H1 (cell line): ENCODE results near the gene ZNF597. TPM values are rescaled to one million over a fixed set of nuclear protein-coding genes. Genes with fewer than 3 reads are reported as not detected.
A peak's percentile ranks its signal among the peaks of the same experiment; 100 is the strongest.

Experiments
- CTCF ChIA-PET: fragments of 300-600 bp; sonication (Branson Sonifier 250); formaldehyde crosslinking; loops from one replicate; lab custom pipeline; 2021; ENCODE audit not compliant: partially characterized antibody; lab: Charles Lee
- POLR2A ChIA-PET: fragments of 300-600 bp; sonication (Branson Sonifier 250); formaldehyde crosslinking; loops from one replicate; lab custom pipeline; 2021; ENCODE audit warnings: inconsistent platforms; ENCODE audit not compliant: partially characterized antibody; lab: Charles Lee
- DNase-seq, 2 experiments: peaks; one replicate each; pipeline versions ENCODE4 v3.0.0 to v3.0.0-alpha.2; 2010 to 2022; ENCODE audit warnings: low spot score in 2 of 2, low read depth in 1 of 2, mixed read lengths in 1 of 2
- FAIRE-seq: peaks from 2 replicates; lab custom pipeline; 2011; peaks lifted over from hg19 to GRCh38; lab: Jason Lieb, UNC
- H2AFZ ChIP-seq: 2 replicates; pipeline ENCODE4 v1.8.1; 2012; ENCODE audit warnings: low read length, inconsistent platforms
- H2AK5ac ChIP-seq: 2 replicates; pipeline ENCODE4 v1.6.1; 2013; ENCODE audit warnings: low read depth, low read length
- H2BK120ac ChIP-seq: replicated peaks from 2 replicates; pipeline ENCODE3; 2013; ENCODE audit warnings: low read depth, low read length, inconsistent platforms
- H2BK12ac ChIP-seq: 2 replicates; pipeline ENCODE4 v1.6.1; 2013; ENCODE audit warnings: low read depth, low read length
- H2BK15ac ChIP-seq: 2 replicates; pipeline ENCODE4 v1.6.1; 2013; ENCODE audit warnings: low read length
- H2BK20ac ChIP-seq: 2 replicates; pipeline ENCODE4 v1.6.1; 2013; ENCODE audit warnings: low read length
- H2BK5ac ChIP-seq: 2 replicates; pipeline ENCODE4 v1.6.1; 2013; ENCODE audit warnings: low read depth, low read length
- H3K14ac ChIP-seq: 2 replicates; pipeline ENCODE4 v1.6.1; 2013; ENCODE audit warnings: inconsistent platforms; ENCODE audit not compliant: insufficient read length
- H3K18ac ChIP-seq: 2 replicates; pipeline ENCODE4 v1.6.1; 2013; ENCODE audit warnings: low read length; ENCODE audit errors: extremely low read depth
- H3K23ac ChIP-seq: 2 replicates; pipeline ENCODE4 v1.6.1; 2013; ENCODE audit warnings: inconsistent platforms; ENCODE audit not compliant: insufficient read length
- H3K23me2 ChIP-seq: 2 replicates; pipeline ENCODE4 v1.6.1; 2013; ENCODE audit warnings: low read depth, low read length
- H3K27ac ChIP-seq: 2 replicates; pipeline ENCODE4 v1.6.1; 2011; ENCODE audit warnings: low read depth, low read length, inconsistent platforms
- H3K27me3 ChIP-seq, 4 experiments: replicated peaks in 1 of 4; 1 replicate in 1 of 4; 2 replicates in 3 of 4; pipeline versions ENCODE4 v1.6.1 to v1.8.1; 2011 to 2013; ENCODE audit warnings: low read length in 3 of 4, mild to moderate bottlenecking in 3 of 4, inconsistent platforms in 2 of 4, mixed read lengths in 2 of 4, moderate library complexity in 1 of 4; ENCODE audit not compliant: control insufficient read depth in 3 of 4, insufficient read depth in 3 of 4; ENCODE audit errors: extremely low read depth in 1 of 4
- H3K36me3 ChIP-seq, 4 experiments: 2 replicates each; pipeline versions ENCODE4 v1.6.1 to v1.8.1; 2011 to 2013; ENCODE audit warnings: mild to moderate bottlenecking in 4 of 4, low read length in 3 of 4, moderate library complexity in 2 of 4, control low read depth in 1 of 4, inconsistent platforms in 1 of 4; ENCODE audit not compliant: insufficient read depth in 4 of 4, control insufficient read depth in 2 of 4
- H3K4ac ChIP-seq: replicated peaks from 2 replicates; pipeline ENCODE3; 2013; ENCODE audit warnings: low read length, low read depth, mixed read lengths, inconsistent platforms; ENCODE audit not compliant: insufficient read length
- H3K4me1 ChIP-seq, 4 experiments: replicated peaks in 1 of 4; 1 replicate in 1 of 4; 2 replicates in 3 of 4; pipeline versions ENCODE4 v1.6.1 to v1.8.1; 2011 to 2013; ENCODE audit warnings: low read length in 3 of 4, inconsistent platforms in 2 of 4, mixed read lengths in 1 of 4; ENCODE audit not compliant: insufficient read depth in 4 of 4, control insufficient read depth in 3 of 4
- H3K4me2 ChIP-seq, 2 experiments: 2 replicates each; pipeline versions ENCODE4 v1.6.1 to v1.8.1; 2011 to 2013; ENCODE audit warnings: low read depth in 2 of 2, low read length in 2 of 2, control low read depth in 1 of 2, inconsistent platforms in 1 of 2, mild to moderate bottlenecking in 1 of 2; ENCODE audit not compliant: insufficient read depth in 1 of 2
- H3K4me3 ChIP-seq, 4 experiments: fragments of 200-600, 300-600 bp in 1 of 4; sonication (generic), shearing (Covaris generic), sonication (Bioruptor Twin) in 1 of 4; 2 replicates each; pipeline versions ENCODE4 v1.5.1 to v1.8.1; 2011 to 2016; ENCODE audit warnings: low read length in 4 of 4, low read depth in 3 of 4, control low read depth in 2 of 4, inconsistent platforms in 2 of 4, mild to moderate bottlenecking in 2 of 4, mixed read lengths in 1 of 4, moderate library complexity in 1 of 4; ENCODE audit not compliant: insufficient read depth in 2 of 4; ENCODE audit errors: extremely low read depth in 1 of 4
- H3K56ac ChIP-seq: replicated peaks from 2 replicates; pipeline ENCODE3; 2013; ENCODE audit warnings: low read depth, mild to moderate bottlenecking, mixed read lengths, low read length, inconsistent platforms; ENCODE audit not compliant: insufficient read length
- H3K79me1 ChIP-seq: 2 replicates; pipeline ENCODE4 v1.6.1; 2013; ENCODE audit warnings: low read depth, low read length, control low read depth
- H3K79me2 ChIP-seq, 2 experiments: 2 replicates each; pipeline versions ENCODE4 v1.6.1 to v1.8.1; 2012 to 2013; ENCODE audit warnings: low read length in 2 of 2, mild to moderate bottlenecking in 2 of 2, inconsistent platforms in 1 of 2; ENCODE audit not compliant: insufficient read depth in 2 of 2, control insufficient read depth in 1 of 2
- H3K9ac ChIP-seq, 4 experiments: replicated peaks in 1 of 4; 1 replicate in 1 of 4; 2 replicates in 3 of 4; pipeline versions ENCODE4 v1.6.1 to v1.8.1; 2011 to 2013; ENCODE audit warnings: low read depth in 3 of 4, low read length in 3 of 4, control low read depth in 2 of 4, mild to moderate bottlenecking in 2 of 4, moderate library complexity in 2 of 4, inconsistent platforms in 1 of 4; ENCODE audit errors: extremely low read depth in 1 of 4
- H3K9me3 ChIP-seq, 2 experiments: 2 replicates each; pipeline versions ENCODE4 v1.6.1 to v1.8.1; 2012 to 2013; ENCODE audit warnings: mild to moderate bottlenecking in 2 of 2, moderate library complexity in 2 of 2, control low read depth in 1 of 2, inconsistent platforms in 1 of 2, low read depth in 1 of 2, low read length in 1 of 2, mixed read lengths in 1 of 2; ENCODE audit not compliant: insufficient read depth in 2 of 2
- H4K20me1 ChIP-seq, 2 experiments: replicated peaks in 1 of 2; 2 replicates each; pipeline versions ENCODE3 to v1.8.1; 2011 to 2013; ENCODE audit warnings: inconsistent platforms in 2 of 2, low read length in 2 of 2, mild to moderate bottlenecking in 1 of 2; ENCODE audit not compliant: insufficient read depth in 2 of 2, control insufficient read depth in 1 of 2
- H4K5ac ChIP-seq: 2 replicates; pipeline ENCODE4 v1.6.1; 2013; ENCODE audit warnings: low read length, low read depth, mixed read lengths, inconsistent platforms; ENCODE audit not compliant: insufficient read length
- H4K8ac ChIP-seq: 2 replicates; pipeline ENCODE4 v1.8.0; 2013; ENCODE audit warnings: mild to moderate bottlenecking, moderate library complexity, low read length, inconsistent platforms; ENCODE audit not compliant: insufficient read depth; ENCODE audit errors: extremely low read depth
- H4K91ac ChIP-seq: replicated peaks from 2 replicates; pipeline ENCODE3; 2013; ENCODE audit warnings: low read length, mixed read lengths, inconsistent platforms; ENCODE audit not compliant: insufficient read length
- ATF3 ChIP-seq: IDR thresholded peaks from 2 replicates; pipeline ENCODE4 v1.6.1; 2011; ENCODE audit warnings: low read depth, mild to moderate bottlenecking, low read length; ENCODE audit not compliant: insufficient read depth
- EP300 ChIP-seq, 2 experiments: IDR thresholded peaks; 1 replicate in 1 of 2; 2 replicates in 1 of 2; pipeline ENCODE4 v1.6.1; 2011 to 2012; ENCODE audit warnings: low read depth in 2 of 2, low read length in 2 of 2, mild to moderate bottlenecking in 2 of 2, borderline replicate concordance in 1 of 2, inconsistent platforms in 1 of 2, moderate library complexity in 1 of 2
- KDM5A ChIP-seq: fragments of 200-600 bp; IDR thresholded peaks from 2 replicates; pipeline ENCODE4 v1.7.1; 2012; ENCODE audit warnings: mild to moderate bottlenecking, low read length, inconsistent platforms, mixed read lengths
- NRF1 ChIP-seq: IDR thresholded peaks from 2 replicates; pipeline ENCODE4 v1.6.1; 2011; ENCODE audit warnings: mild to moderate bottlenecking, low read depth, low read length, improper control_type of control experiment
- POU5F1 ChIP-seq: IDR thresholded peaks from 2 replicates; pipeline ENCODE4 v1.6.1; 2011; ENCODE audit warnings: low read depth, mild to moderate bottlenecking, low read length, moderate library complexity
- SAP30 ChIP-seq: fragments of 300-600 bp; sonication (generic); IDR thresholded peaks from 2 replicates; pipeline ENCODE4 v1.7.1; 2012; ENCODE audit warnings: low read length, moderate library complexity, mild to moderate bottlenecking, inconsistent platforms; ENCODE audit not compliant: insufficient read depth, insufficient replicate concordance
- SRF ChIP-seq: IDR thresholded peaks from 2 replicates; pipeline ENCODE4 v1.6.1; 2011; ENCODE audit warnings: mild to moderate bottlenecking, low read depth, low read length, moderate library complexity
- WGBS, 2 experiments: shearing (Covaris generic) in 1 of 2; methylation state at CpG; one replicate each; pipeline versions ENCODE4 v1.1.6 to v1.1.7; 2013 to 2015; ENCODE audit warnings: low lambda C conversion rate in 2 of 2, mixed read lengths in 2 of 2, inconsistent platforms in 1 of 2, low coverage in 1 of 2, missing lambda C conversion rate in 1 of 2; ENCODE audit not compliant: insufficient replicate concordance in 2 of 2, insufficient coverage in 1 of 2, insufficient read length in 1 of 2; ENCODE audit errors: extremely low coverage in 1 of 2, missing lambda C conversion rate in 1 of 2; 5-methylcytosine and 5-hydroxymethylcytosine counted together
- polyA plus RNA-seq, 7 experiments: library from polyadenylated mRNA; depleted of rRNA in 3 of 7; stranded (reverse) in 5 of 7; unstranded in 2 of 7; fragments of >200 nt in 5 of 7; fragments of 200-250 nt in 2 of 7; gene quantifications; 1 replicate in 5 of 7; 2 replicates in 1 of 7; 4 replicates in 1 of 7; pipeline versions ENCODE4 v1.2.1 to v1.2.3, GENCODE V29; 2011 to 2013; ENCODE audit warnings: missing spikeins in 2 of 7, mixed read lengths in 2 of 7
- total RNA-seq: library from RNA; stranded (reverse); fragmentation: NEBNext Ultra II Directional; extraction: Animal tissue kit (Norgen Biotek cat#: 25700); gene quantifications from 2 replicates; pipeline ENCODE4 v1.2.1, GENCODE V29; 2021

ZNF597 gene
- total and polyA plus RNA-seq, 2 of the 8 experiments (the other 6 are each of a cell fraction or from before 2014, with no cell fraction given): 0.68 to 2.6 TPM

GRCh38 chr16:3475604-3476375, 32.5 kb upstream of the ZNF597 start:
- no peak overlapping the region for H3K18ac ChIP-seq
- H3K9ac ChIP-seq: no peak overlapping the region
- H3K56ac ChIP-seq: no peak overlapping the region
- no peak overlapping the region for H2BK15ac ChIP-seq
- WGBS, 2 experiments: 93% methylated on average over 23 of the region's 29 CpGs; no CpG with 5 or more reads in 1 of the 2 experiments
- H3K4me1 ChIP-seq: peaks cover 0 to under 1% (median under 1%) of the 10 kb centered on the region in 4 experiments; a peak in 2 of 7 replicates
- peaks cover 6% of the 10 kb centered on the region for H3K79me1 ChIP-seq
- no peak overlapping the region for H2BK12ac ChIP-seq
- FAIRE-seq: no peak
- DNase-seq: no peak
- H3K4me2 ChIP-seq: no peak overlapping the region
- no peak overlapping the region for H3K14ac ChIP-seq
- H3K36me3 ChIP-seq: peaks cover 0 to 9% (median 4%) of the 10 kb centered on the region in 4 experiments; a peak in 4 of 8 replicates
- H3K27ac ChIP-seq: no peak overlapping the region
- no peak overlapping the region for H2BK20ac ChIP-seq
- peaks cover 0 to 58% of the 10 kb centered on the region in 2 experiments; a peak in 3 of 4 replicates for H3K79me2 ChIP-seq
- H3K4ac ChIP-seq: no peak overlapping the region
- no peaks in the 10 kb centered on the region for H3K27me3 ChIP-seq
- POLR2A ChIA-PET: no interaction called here
- H4K8ac ChIP-seq: peak overlapping the region; percentile 41; the same call in 1 of the 2 replicates
- no peak overlapping the region for H3K23ac ChIP-seq
- no peaks in the 10 kb centered on the region for H3K23me2 ChIP-seq
- H2AK5ac ChIP-seq: 0 out of 2 replicates have a peak overlapping the region, but pooled peaks have one; percentile 13
- no peaks in the 10 kb centered on the region for H3K9me3 ChIP-seq
- H2BK120ac ChIP-seq: no peak overlapping the region
- no peak for TF ChIP-seq EP300 (IDR thresholded peaks at IDR 0.05; ENCODE audit: borderline replicate concordance in 1 of 2, low read depth in 2 of 2, low read length in 2 of 2)
- no peak for TF ChIP-seq NRF1
- no peak for TF ChIP-seq KDM5A
- no peak for TF ChIP-seq ATF3
- TF ChIP-seq SAP30: no peak
- TF ChIP-seq SRF: no peak
- no peak for TF ChIP-seq POU5F1
- TF ChIP-seq, all 59 proteins: peak for 0
- no peak overlapping the region for H4K5ac ChIP-seq
- no peak overlapping the region for H3K4me3 ChIP-seq
- H4K91ac ChIP-seq: no peak overlapping the region
- CTCF ChIA-PET: no interaction called here
- no peak overlapping the region for H2BK5ac ChIP-seq
- H2AFZ ChIP-seq: no peak overlapping the region
- H4K20me1 ChIP-seq: peaks cover 6 to 7% of the 10 kb centered on the region in 2 experiments
